BLaER1 treated with 17β-estradiol and CSF1 and Interleukin-3, amounts not matched to agents 10 nM and 100 nM (cell line): ENCODE results near the gene SDCBP2.

Source experiments
- H3K27ac ChIP-seq, 11 experiments: shearing (Covaris generic); formaldehyde crosslinking; 2 replicates each; pipeline ENCODE4 v1.8.1; 2022
- H3K27me3 ChIP-seq, 11 experiments: shearing (Covaris generic); formaldehyde crosslinking; 2 replicates each; pipeline ENCODE4 v1.8.1; 2022
- H3K36me3 ChIP-seq, 11 experiments: shearing (Covaris generic); formaldehyde crosslinking; 2 replicates each; pipeline ENCODE4 v1.8.1; 2022
- H3K4me1 ChIP-seq, 10 experiments: shearing (Covaris generic); formaldehyde crosslinking; 2 replicates each; pipeline ENCODE4 v1.8.1; 2022
- H3K4me2 ChIP-seq, 11 experiments: shearing (Covaris generic); formaldehyde crosslinking; 2 replicates each; pipeline ENCODE4 v1.8.1; 2022
- H3K4me3 ChIP-seq, 10 experiments: shearing (Covaris generic); formaldehyde crosslinking; 2 replicates each; pipeline ENCODE4 v1.8.1; 2022
- H3K9ac ChIP-seq, 11 experiments: shearing (Covaris generic); formaldehyde crosslinking; 2 replicates each; pipeline ENCODE4 v1.8.1; 2022
- H3K9me3 ChIP-seq, 11 experiments: shearing (Covaris generic); formaldehyde crosslinking; replicated peaks in 1 of 11; 2 replicates each; pipeline ENCODE4 v1.8.1; 2022
- H4K20me1 ChIP-seq, 11 experiments: shearing (Covaris generic); formaldehyde crosslinking; 2 replicates each; pipeline ENCODE4 v1.8.1; 2022
- Cebpa-rat ChIP-seq, 11 experiments: shearing (Covaris generic); IDR thresholded peaks; 2 replicates each; pipeline ENCODE4 v1.8.1; 2022

SDCBP2 gene

DNA sequence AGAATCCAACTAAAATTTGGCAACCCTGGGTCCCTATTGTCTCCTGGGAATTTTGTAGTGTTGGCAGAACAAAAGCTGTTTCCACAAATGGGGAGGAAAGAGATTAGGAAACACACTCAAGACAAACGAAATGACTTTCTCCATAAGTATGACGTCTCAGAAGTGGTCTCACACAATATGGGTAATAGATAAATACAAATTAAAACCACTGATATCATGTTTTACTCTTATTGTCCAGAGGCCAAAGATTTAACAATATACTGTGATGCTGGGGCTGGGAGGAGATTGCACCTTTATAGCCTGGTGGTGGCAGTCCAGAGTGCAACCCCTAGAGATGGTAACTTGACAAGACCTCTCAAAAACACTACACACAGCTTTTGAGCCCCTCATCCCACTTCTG lies 45.3 kb upstream of the SDCBP2 start:
- peak overlapping the region in 8 of 11 experiments; percentile 6 to 84 (median 79); a peak in 11 of 22 replicates for H3K27ac ChIP-seq
- H3K4me3 ChIP-seq = no peak overlapping the region
- H3K27me3 ChIP-seq = no peaks in the 10 kb centered on the region
- H3K9me3 ChIP-seq = no peaks in the 10 kb centered on the region
- H3K9ac ChIP-seq = 0 out of 22 replicates have a peak overlapping the region, but pooled peaks of 1 of the 11 experiments have one; percentile 9
- no peak for TF ChIP-seq Cebpa-rat (IDR thresholded peaks at IDR 0.05)
- H3K4me2 ChIP-seq = peak overlapping the region in 9 of 11 experiments; percentile 44 to 94 (median 87); a peak in 20 of 22 replicates
- H4K20me1 ChIP-seq = peaks cover 49 to 100% (median 95%) of the 10 kb centered on the region in 11 experiments
- H3K4me1 ChIP-seq = peaks cover 55 to 95% (median 84%) of the 10 kb centered on the region in 10 experiments
- peaks cover 53 to 87% (median 68%) of the 10 kb centered on the region in 11 experiments for H3K36me3 ChIP-seq

DNA sequence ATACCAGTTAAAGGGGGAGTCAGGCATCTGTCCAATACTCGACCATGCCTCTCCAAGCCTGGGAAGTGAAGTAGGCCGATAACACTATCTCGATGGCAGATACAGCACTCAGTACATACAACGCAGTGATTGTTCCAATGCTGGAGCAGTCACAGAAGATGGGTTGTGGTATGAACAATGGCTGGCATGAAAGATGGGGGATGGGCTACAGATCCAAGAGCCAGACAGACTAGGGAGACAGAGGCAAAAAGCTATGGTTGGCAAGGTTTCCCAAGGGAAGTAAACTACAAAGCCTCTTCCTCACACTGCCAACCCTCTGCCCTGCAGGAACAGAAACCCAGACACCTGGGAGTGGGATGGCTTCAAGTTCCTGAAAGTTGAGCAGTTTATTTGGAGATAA lies 44.7 kb upstream of the SDCBP2 start:
- Histone ChIP-seq H3K36me3 (peaks cover 56 to 84% (median 72%) of the 10 kb centered on the region in 11 experiments), H3K4me2 (peak overlapping the region in 9 of 11 experiments; percentile 44 to 94 (median 87); a peak in 21 of 22 replicates), H3K27ac (peak overlapping the region in 8 of 11 experiments; percentile 6 to 81 (median 41); a peak in 7 of 22 replicates), H3K9me3 (no peaks in the 10 kb centered on the region), H3K9ac (peak overlapping the region in 1 of 11 experiments; percentile 9; a peak in 1 of 22 replicates), H4K20me1 (peaks cover 45 to 99% (median 93%) of the 10 kb centered on the region in 11 experiments), H3K4me3 (no peak overlapping the region), H3K4me1 (peaks cover 50 to 88% (median 78%) of the 10 kb centered on the region in 10 experiments), H3K27me3 (no peaks in the 10 kb centered on the region)
- TF ChIP-seq Cebpa-rat (IDR thresholded peaks at IDR 0.05) = no peak

DNA sequence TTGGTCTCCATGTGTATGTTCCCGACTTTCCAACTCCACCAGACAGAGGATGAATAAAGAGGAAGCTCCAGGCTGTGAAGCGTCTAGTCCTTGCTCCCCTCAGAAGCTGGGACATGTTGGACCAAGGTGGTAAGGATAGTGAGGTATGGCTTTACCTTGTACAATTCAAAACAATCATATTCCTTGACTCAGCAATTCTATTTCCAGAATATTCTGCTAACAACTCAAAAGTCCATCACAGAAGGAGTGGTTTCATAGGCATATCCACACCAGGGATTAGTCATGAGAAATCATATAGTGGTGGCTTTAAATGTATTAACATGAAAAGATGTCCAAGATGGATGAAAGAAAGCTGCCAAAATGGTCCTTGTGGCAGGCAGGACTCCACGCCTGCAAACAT lies 44.1 kb upstream of the SDCBP2 start:
- Histone ChIP-seq H3K27ac (peak overlapping the region in 2 of 11 experiments; percentile 34 to 78; a peak in 1 of 22 replicates), H3K4me3 (no peak overlapping the region), H3K4me1 (peaks cover 44 to 83% (median 72%) of the 10 kb centered on the region in 10 experiments), H3K9me3 (no peaks in the 10 kb centered on the region), H3K9ac (no peak overlapping the region), H3K27me3 (no peaks in the 10 kb centered on the region), H4K20me1 (peaks cover 44 to 99% (median 93%) of the 10 kb centered on the region in 11 experiments), H3K4me2 (peak overlapping the region in 4 of 11 experiments; percentile 85 to 94 (median 90); a peak in 3 of 22 replicates), H3K36me3 (peaks cover 62 to 84% (median 74%) of the 10 kb centered on the region in 11 experiments)
- no peak for TF ChIP-seq Cebpa-rat (IDR thresholded peaks at IDR 0.05)

DNA sequence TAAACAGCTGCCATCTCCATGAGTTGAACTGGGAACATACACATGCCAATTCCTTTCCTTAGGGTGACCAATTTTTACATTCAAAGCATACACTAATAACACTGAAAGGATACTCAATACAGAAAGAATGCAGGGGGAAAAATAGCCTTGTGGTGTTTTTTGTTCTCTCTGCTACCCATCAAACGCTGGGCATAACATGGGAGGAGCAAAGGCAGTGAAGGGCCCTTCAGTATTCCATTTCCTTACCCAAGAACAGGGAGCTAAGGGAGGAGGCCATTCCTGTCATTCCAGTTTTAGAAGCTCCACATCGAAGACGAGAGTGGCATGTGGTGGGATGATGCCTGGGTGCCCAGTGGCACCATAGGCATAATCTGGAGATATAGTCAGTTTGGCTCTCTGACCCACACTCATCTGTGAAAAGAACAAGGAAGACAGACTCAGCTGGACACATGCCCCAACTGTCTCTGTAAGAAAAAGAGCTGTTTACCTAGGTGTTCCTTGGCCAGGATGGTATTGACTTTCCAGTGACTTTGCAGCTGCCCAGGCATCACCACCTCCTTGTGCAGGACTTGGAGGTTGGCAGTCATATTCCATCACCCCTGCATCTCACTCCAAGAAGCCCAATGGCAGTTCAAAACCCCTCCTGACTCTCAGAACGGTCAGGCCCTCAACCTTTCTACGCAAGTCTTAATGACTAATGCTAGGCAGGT lies 43.0 kb upstream of the SDCBP2 start:
- H3K27ac ChIP-seq = no peak overlapping the region

DNA sequence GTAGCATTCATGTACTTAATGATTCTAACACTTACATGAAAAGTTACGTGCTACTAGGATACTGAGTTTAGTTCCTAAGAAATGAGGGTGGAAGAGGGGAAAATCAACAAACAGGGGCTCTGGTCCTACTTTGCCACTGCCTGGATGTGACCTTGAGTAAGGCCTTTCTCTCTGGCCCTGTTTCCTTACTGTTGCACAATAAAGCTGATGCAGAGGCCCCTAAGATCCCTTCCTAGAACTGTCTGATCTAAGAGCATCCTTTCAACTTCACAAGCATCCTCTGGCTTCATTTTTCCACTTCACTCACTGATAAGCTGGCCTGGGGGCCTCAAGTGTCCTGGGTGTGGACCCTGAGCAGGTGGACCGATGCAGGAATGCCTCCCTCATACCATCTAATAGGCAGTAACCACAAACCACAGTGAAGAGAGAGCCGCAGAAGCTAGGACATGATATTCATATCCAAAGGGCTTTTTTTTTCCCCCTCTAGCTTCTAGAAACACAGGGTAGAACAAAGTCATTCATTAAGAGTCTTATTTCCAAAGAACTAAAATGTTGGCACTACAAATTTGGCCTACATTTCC lies 42.4 kb upstream of the SDCBP2 start:
- H3K9me3 ChIP-seq = no peaks in the 10 kb centered on the region
- no peak overlapping the region for H3K4me3 ChIP-seq
- peaks cover 73 to 93% (median 88%) of the 10 kb centered on the region in 11 experiments for H3K36me3 ChIP-seq
- H3K9ac ChIP-seq = no peak overlapping the region
- H3K27me3 ChIP-seq = no peaks in the 10 kb centered on the region
- peaks cover 27 to 66% (median 55%) of the 10 kb centered on the region in 10 experiments for H3K4me1 ChIP-seq
- 0 out of 22 replicates have a peak, but pooled peaks of 1 of the 11 experiments have one; percentile 33 for TF ChIP-seq Cebpa-rat (IDR thresholded peaks at IDR 0.05)
- peaks cover 44 to 99% (median 86%) of the 10 kb centered on the region in 11 experiments for H4K20me1 ChIP-seq
- peak overlapping the region in 1 of 11 experiments; percentile 8; a peak in 1 of 22 replicates for H3K27ac ChIP-seq
- peak overlapping the region in 4 of 11 experiments; percentile 3 to 16 (median 10); a peak in 4 of 22 replicates for H3K4me2 ChIP-seq

More for the DNA sequence above, 43.0 kb upstream of the SDCBP2 start:
- Histone ChIP-seq H3K27me3 (no peaks in the 10 kb centered on the region), H3K9ac (no peak overlapping the region), H3K4me3 (no peak overlapping the region), H3K9me3 (no peaks in the 10 kb centered on the region), H3K4me1 (peaks cover 34 to 72% (median 61%) of the 10 kb centered on the region in 10 experiments), H3K36me3 (peaks cover 72 to 88% (median 82%) of the 10 kb centered on the region in 11 experiments), H3K4me2 (peak overlapping the region in 2 of 11 experiments; percentile 3 to 16; a peak in 1 of 22 replicates), H4K20me1 (peaks cover 44 to 99% (median 89%) of the 10 kb centered on the region in 11 experiments)
- TF ChIP-seq Cebpa-rat (IDR thresholded peaks at IDR 0.05) = no peak

DNA sequence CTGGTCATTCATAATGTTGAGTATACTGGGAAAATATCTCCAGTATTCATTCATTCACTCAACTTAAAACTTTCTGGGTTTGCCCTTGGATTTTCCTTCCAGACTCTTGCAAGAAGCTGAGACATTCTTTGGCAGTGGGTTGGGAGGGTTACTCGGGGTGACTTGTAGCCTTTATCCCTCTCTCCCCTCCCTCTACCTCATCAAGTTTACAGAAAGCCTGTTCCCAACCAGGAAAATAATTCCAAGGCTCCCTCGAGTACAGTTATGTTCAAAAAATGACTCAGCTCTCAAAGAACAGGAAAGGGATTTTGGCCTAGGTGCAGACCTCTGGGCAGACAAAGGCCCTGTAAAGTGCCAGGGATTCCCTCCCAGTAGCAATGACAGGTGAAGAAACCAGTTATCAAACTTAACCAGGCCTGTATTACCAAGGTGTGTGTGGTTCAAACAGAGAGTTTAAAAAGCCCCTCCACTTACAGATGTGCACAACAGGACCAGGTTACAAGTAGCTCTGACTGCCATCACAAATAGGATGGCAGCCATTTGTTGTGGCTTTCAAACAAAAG lies 41.7 kb upstream of the SDCBP2 start:
- H3K4me3 ChIP-seq = no peak overlapping the region
- no peak overlapping the region for H3K9ac ChIP-seq
- no peaks in the 10 kb centered on the region for H3K27me3 ChIP-seq
- peaks cover 20 to 63% (median 49%) of the 10 kb centered on the region in 10 experiments for H3K4me1 ChIP-seq
- H3K36me3 ChIP-seq = peaks cover 80 to 95% (median 92%) of the 10 kb centered on the region in 11 experiments
- peaks cover 0 to 3% (median under 1%) of the 10 kb centered on the region in 11 experiments; a peak in 3 of 22 replicates for H3K9me3 ChIP-seq
- H3K27ac ChIP-seq = peak overlapping the region in 2 of 11 experiments; percentile 8 to 16; a peak in 1 of 22 replicates
- H3K4me2 ChIP-seq = peak overlapping the region in 3 of 11 experiments; percentile 12 to 30 (median 16); a peak in 4 of 22 replicates
- no peak for TF ChIP-seq Cebpa-rat (IDR thresholded peaks at IDR 0.05)
- peaks cover 40 to 99% (median 81%) of the 10 kb centered on the region in 11 experiments for H4K20me1 ChIP-seq

DNA sequence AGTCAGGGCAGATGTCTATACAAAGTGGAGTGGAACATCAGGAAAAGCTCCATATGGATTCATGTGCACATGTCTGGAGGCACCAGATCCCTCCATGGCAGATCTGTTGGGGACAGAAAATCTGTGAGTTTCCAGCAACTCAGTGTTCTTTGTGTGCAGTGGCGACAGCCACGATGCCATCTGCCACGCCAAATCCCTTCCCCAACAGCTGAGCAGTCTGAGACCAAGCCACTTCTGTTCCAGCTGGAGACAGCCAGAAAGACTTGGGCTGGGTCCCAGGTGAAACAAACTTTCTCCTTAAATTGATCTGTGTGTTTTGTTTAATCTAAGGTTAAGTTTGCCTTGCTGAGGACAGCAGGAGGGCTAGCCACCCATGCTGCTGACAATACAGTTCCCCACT lies 41.0 kb upstream of the SDCBP2 start:
- Histone ChIP-seq H3K36me3 (peaks cover 81 to 96% (median 92%) of the 10 kb centered on the region in 11 experiments), H3K4me2 (peak overlapping the region in 4 of 11 experiments; percentile 14 to 34 (median 23); a peak in 5 of 22 replicates), H4K20me1 (peaks cover 36 to 99% (median 81%) of the 10 kb centered on the region in 11 experiments), H3K9me3 (peaks cover 0 to 9% (median 4%) of the 10 kb centered on the region in 11 experiments; a peak in 5 of 22 replicates), H3K27me3 (no peaks in the 10 kb centered on the region), H3K27ac (peak overlapping the region in 2 of 11 experiments; percentile 8 to 16; a peak in 1 of 22 replicates), H3K9ac (no peak overlapping the region), H3K4me3 (no peak overlapping the region), H3K4me1 (peaks cover 15 to 63% (median 44%) of the 10 kb centered on the region in 10 experiments)
- TF ChIP-seq Cebpa-rat (IDR thresholded peaks at IDR 0.05) = no peak

DNA sequence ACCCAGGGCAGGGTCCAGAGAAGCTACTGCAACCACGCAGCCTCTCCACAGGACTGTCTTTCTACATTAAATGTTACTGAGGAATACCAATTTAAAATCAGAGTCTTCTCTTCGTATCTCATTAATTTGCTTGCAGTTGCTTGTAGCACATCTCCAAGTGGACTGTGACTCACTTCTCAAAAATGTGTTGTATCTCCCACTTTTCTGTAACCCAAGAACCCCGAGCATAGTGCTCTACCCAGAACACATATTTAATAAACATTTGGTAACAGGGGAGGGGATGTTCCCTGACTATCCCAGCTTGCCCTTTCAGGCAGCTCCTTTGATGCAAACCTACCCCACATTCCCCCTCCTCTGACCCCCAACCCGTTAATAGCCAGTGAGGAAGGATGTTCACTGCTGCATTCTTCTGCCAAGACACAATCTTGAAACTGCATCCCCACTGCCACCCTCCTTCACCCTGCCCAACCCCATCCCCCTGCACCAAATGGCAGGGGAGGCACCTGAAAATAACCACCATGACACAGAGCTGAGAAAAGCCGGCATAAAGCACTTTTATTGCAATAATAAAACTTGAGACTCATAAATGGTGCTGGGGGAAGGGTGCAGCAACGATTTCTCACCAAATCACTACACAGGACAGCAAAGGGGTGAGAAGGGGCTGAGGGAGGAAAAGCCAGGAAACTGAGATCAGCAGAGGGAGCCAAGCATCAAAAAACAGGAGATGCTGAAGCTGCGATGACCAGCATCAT lies 39.7 kb upstream of the SDCBP2 start:
- H3K4me3 ChIP-seq = no peak overlapping the region
- peaks cover 31 to 99% (median 77%) of the 10 kb centered on the region in 11 experiments for H4K20me1 ChIP-seq
- no peak overlapping the region for H3K9ac ChIP-seq
- peaks cover 16 to 63% (median 43%) of the 10 kb centered on the region in 10 experiments for H3K4me1 ChIP-seq
- H3K27me3 ChIP-seq = no peaks in the 10 kb centered on the region
- H3K4me2 ChIP-seq = no peak overlapping the region
- no peak for TF ChIP-seq Cebpa-rat (IDR thresholded peaks at IDR 0.05)
- H3K36me3 ChIP-seq = peaks cover 71 to 95% (median 85%) of the 10 kb centered on the region in 11 experiments
- peaks cover 0 to 9% (median 6%) of the 10 kb centered on the region in 11 experiments; a peak in 5 of 22 replicates for H3K9me3 ChIP-seq
- H3K27ac ChIP-seq = no peak overlapping the region
